ELR (cell line): ENCODE measurements around the gene TSC22D2.
"Not testable (repeated sequence)": the region's sequence is repeated elsewhere in the genome, so short reads cannot be mapped to it uniquely, and the experiment has no call there.

Experiments used
- DNase-seq: peaks from one replicate; pipeline ENCODE4 v3.0.0-alpha.2; 2015; ENCODE audit warnings: low read depth

The TSC22D2 gene

GRCh38 chr3:150449169-150449721 lies 41.1 kb downstream of the TSC22D2 start:
- DNase-seq: peak; percentile 90

- DNase-seq: no peak
Observed at GRCh38 chr3:150450916-150451315, 42.8 kb downstream of the TSC22D2 start.

GRCh38 chr3:150451329-150452048 lies 43.4 kb downstream of the TSC22D2 start:
- no peak for DNase-seq

GRCh38 chr3:150453353-150453752 lies 45.3 kb downstream of the TSC22D2 start:
- DNase-seq: no peak

- no peak for DNase-seq
Observed at GRCh38 chr3:150454085-150454484, 46.0 kb downstream of the TSC22D2 start.

GRCh38 chr3:150454622-150455021 lies 46.5 kb downstream of the TSC22D2 start:
- no peak for DNase-seq

GRCh38 chr3:150455341-150455740 lies 47.2 kb downstream of the TSC22D2 start:
- no peak for DNase-seq

GRCh38 chr3:150458001-150458400 lies 49.9 kb downstream of the TSC22D2 start:
- no peak for DNase-seq

- no peak for DNase-seq
Observed at GRCh38 chr3:150460484-150460883, 52.4 kb downstream of the TSC22D2 start.

- DNase-seq: no peak
Observed at GRCh38 chr3:150461399-150461798, 53.3 kb downstream of the TSC22D2 start.

- no peak for DNase-seq
Observed at GRCh38 chr3:150462108-150462507, 54.0 kb downstream of the TSC22D2 start.

- DNase-seq: no peak
Observed at GRCh38 chr3:150464684-150465083, 56.6 kb downstream of the TSC22D2 start.

GRCh38 chr3:150467381-150467780 lies 59.3 kb downstream of the TSC22D2 start:
- no peak for DNase-seq

- DNase-seq: peak; percentile 99
Observed at GRCh38 chr3:150469031-150469930, 61.2 kb downstream of the TSC22D2 start.

- DNase-seq: peak; percentile 94
Observed at GRCh38 chr3:150469931-150470740, 62.0 kb downstream of the TSC22D2 start.

GRCh38 chr3:150472421-150472820 lies 64.3 kb downstream of the TSC22D2 start:
- no peak for DNase-seq

GRCh38 chr3:150473161-150473560 lies 65.1 kb downstream of the TSC22D2 start:
- not testable (repeated sequence) for DNase-seq

- no peak for DNase-seq
Observed at GRCh38 chr3:150479370-150479769, 71.3 kb downstream of the TSC22D2 start.

GRCh38 chr3:150480877-150481276 lies 72.8 kb downstream of the TSC22D2 start:
- no peak for DNase-seq

- no peak for DNase-seq
Observed at GRCh38 chr3:150483226-150483625, 75.1 kb downstream of the TSC22D2 start.

- no peak for DNase-seq
Observed at GRCh38 chr3:150484410-150484809, 76.3 kb downstream of the TSC22D2 start.

- DNase-seq: no peak
Observed at GRCh38 chr3:150488867-150489266, 80.8 kb downstream of the TSC22D2 start.
